Loucy (cell line): Measurements from ENCODE around the gene IRF1.

Experiments
- H2AFZ ChIP-seq: fragments of 200-600 bp; sonication (generic); 2 replicates; pipeline ENCODE4 v1.6.0; 2016; ENCODE audit warnings: antibody characterized with exemption, mild to moderate bottlenecking, low read length, moderate library complexity
- H3F3A ChIP-seq: fragments of 200-600 bp; 2 replicates; pipeline ENCODE4 v1.6.0; 2016; ENCODE audit warnings: antibody characterized with exemption, low read depth, mild to moderate bottlenecking
- H3K27me3 ChIP-seq: fragments of 200-600 bp; sonication (generic); 2 replicates; pipeline ENCODE4 v1.6.1; 2014; ENCODE audit warnings: low read length, mild to moderate bottlenecking; ENCODE audit not compliant: insufficient read depth, poor library complexity, severe bottlenecking
- H3K36me3 ChIP-seq: fragments of 200-600 bp; sonication (generic); 2 replicates; pipeline ENCODE4 v1.6.1; 2016; ENCODE audit warnings: low read length; ENCODE audit not compliant: insufficient read depth
- H3K4me1 ChIP-seq: fragments of 200-600 bp; sonication (generic); 2 replicates; pipeline ENCODE4 v1.5.1; 2014; ENCODE audit warnings: low read length, mild to moderate bottlenecking; ENCODE audit not compliant: insufficient read depth, poor library complexity, severe bottlenecking
- H3K4me2 ChIP-seq: fragments of 200-600 bp; sonication (generic); 2 replicates; pipeline ENCODE4 v1.6.0; 2014; ENCODE audit warnings: antibody characterized with exemption, low read length, low read depth, mild to moderate bottlenecking; ENCODE audit not compliant: poor library complexity, severe bottlenecking
- H3K4me3 ChIP-seq: fragments of 200-600 bp; sonication (generic); 2 replicates; pipeline ENCODE4 v1.5.1; 2014; ENCODE audit warnings: low read length, mild to moderate bottlenecking, mixed read lengths; ENCODE audit not compliant: poor library complexity, severe bottlenecking
- H3K79me2 ChIP-seq: fragments of 200-600 bp; sonication (generic); 2 replicates; pipeline ENCODE4 v1.6.1; 2014; ENCODE audit warnings: low read length; ENCODE audit not compliant: insufficient read depth
- H3K9ac ChIP-seq: fragments of 200-600 bp; sonication (generic); 2 replicates; pipeline ENCODE4 v1.6.0; 2014; ENCODE audit warnings: mild to moderate bottlenecking, low read depth, low read length, moderate library complexity; ENCODE audit not compliant: poor library complexity, severe bottlenecking
- H3K9me2 ChIP-seq: fragments of 200-600 bp; sonication (generic); replicated peaks from 2 replicates; pipeline ENCODE4 v1.6.1; 2016; ENCODE audit warnings: low read depth, low read length, mixed read lengths
- H3K9me3 ChIP-seq: fragments of 200-600 bp; sonication (generic); 2 replicates; pipeline ENCODE4 v1.6.1; 2014; ENCODE audit warnings: mild to moderate bottlenecking, antibody characterized with exemption, low read length, low read depth; ENCODE audit not compliant: insufficient read depth
- H4K20me1 ChIP-seq: fragments of 200-600 bp; sonication (generic); 2 replicates; pipeline ENCODE4 v1.6.0; 2014; ENCODE audit warnings: antibody characterized with exemption, low read length, mild to moderate bottlenecking; ENCODE audit not compliant: insufficient read depth, poor library complexity, severe bottlenecking
- CTCF ChIP-seq: fragments of 200-600 bp; sonication (generic); conservative IDR thresholded peaks from 2 replicates; pipeline ENCODE4 v1.5.1; 2014; ENCODE audit warnings: mild to moderate bottlenecking, antibody characterized with exemption, low read length
- EZH2phosphoT487 ChIP-seq: fragments of 200-600 bp; IDR thresholded peaks from 2 replicates; pipeline ENCODE4 v1.6.1; 2018; ENCODE audit warnings: antibody characterized with exemption, mild to moderate bottlenecking, moderate library complexity, borderline replicate concordance

The IRF1 gene

GRCh38 chr5:132467287-132467984, 23.1 kb downstream of the IRF1 start:
- Histone ChIP-seq H2AFZ (no peak overlapping the region), H3K27me3 (no peaks in the 10 kb centered on the region), H3K4me3 (peak overlapping the region; percentile 71), H3K4me1 (peaks cover 81% of the 10 kb centered on the region), H3K36me3 (no peaks in the 10 kb centered on the region), H3K79me2 (peaks cover 22% of the 10 kb centered on the region), H3K9ac (peak overlapping the region; percentile 80), H4K20me1 (no peaks in the 10 kb centered on the region), H3K4me2 (peak overlapping the region; percentile 95), H3F3A (peaks cover 16% of the 10 kb centered on the region), H3K9me2 (no peaks in the 10 kb centered on the region), H3K9me3 (no peaks in the 10 kb centered on the region)
- TF ChIP-seq EZH2phosphoT487: no peak
- TF ChIP-seq CTCF: no peak

- Histone ChIP-seq H3F3A (peaks cover 16% of the 10 kb centered on the region), H3K27me3 (no peaks in the 10 kb centered on the region), H3K4me3 (peak overlapping the region; percentile 71), H3K36me3 (no peaks in the 10 kb centered on the region), H3K9ac (peak overlapping the region; percentile 82), H3K79me2 (peaks cover 27% of the 10 kb centered on the region), H3K9me2 (no peaks in the 10 kb centered on the region), H3K9me3 (no peaks in the 10 kb centered on the region), H3K4me2 (peak overlapping the region; percentile 95), H4K20me1 (no peaks in the 10 kb centered on the region), H2AFZ (no peak overlapping the region), H3K4me1 (peaks cover 76% of the 10 kb centered on the region)
- no peak for TF ChIP-seq CTCF
- no peak for TF ChIP-seq EZH2phosphoT487
Measured at GRCh38 chr5:132466433-132467286, 23.9 kb downstream of the IRF1 start.

GRCh38 chr5:132465059-132465707, 25.4 kb downstream of the IRF1 start:
- peak overlapping the region; percentile 51 for H3K4me3 ChIP-seq
- peak overlapping the region; percentile 82 for H3K9ac ChIP-seq
- no peaks in the 10 kb centered on the region for H4K20me1 ChIP-seq
- H2AFZ ChIP-seq: no peak overlapping the region
- H3F3A ChIP-seq: peaks cover 16% of the 10 kb centered on the region
- peaks cover 72% of the 10 kb centered on the region for H3K4me1 ChIP-seq
- peaks cover 35% of the 10 kb centered on the region for H3K79me2 ChIP-seq
- no peaks in the 10 kb centered on the region for H3K9me2 ChIP-seq
- peak overlapping the region; percentile 95 for H3K4me2 ChIP-seq
- H3K9me3 ChIP-seq: no peaks in the 10 kb centered on the region
- no peaks in the 10 kb centered on the region for H3K27me3 ChIP-seq
- TF ChIP-seq CTCF: no peak
- no peak for TF ChIP-seq EZH2phosphoT487
- no peaks in the 10 kb centered on the region for H3K36me3 ChIP-seq
